Heart left ventricle (tissue), 13 donors: ENCODE measurements around the gene LMBRD1.

ENCODE experiments used
- POLR2A ChIP-seq, 2 donors: fragments of 450-650 bp; IDR thresholded peaks; one replicate each; pipeline ENCODE4 v1.6.1; 2017; ENCODE audit warnings: antibody characterized with exemption in 2 of 2, mild to moderate bottlenecking in 2 of 2, moderate library complexity in 2 of 2
- TF ChIP-seq, protein P1 (sequence below), 12 donors: fragments of 200-600 bp; sonication (generic) in 4 of 12; IDR thresholded peaks; one replicate each; pipeline versions ENCODE4 v1.5.0 to v1.8.0; 2018 to 2022; ENCODE audit warnings: antibody characterized with exemption in 12 of 12, mild to moderate bottlenecking in 5 of 12
- donor health status: ischemic (EF 13 %, LVEDD 7.1; RV severe dilation, severe dysfunction).
- donor health status: DM: no; HTN: yes; CAD: no.
- donor health status: DM: no; HTN: no; CAD: no.
- donor health status: ischemic (EF 25% LVEDD 6.9; RV normal size, moderate dysfunction).
- donor health status: ischemic (EF 25% LVEDD 5.7; RV mildly dilated, moderate dysfunction).
- donor health status: ischemic (EF 35%, LVEDD 5.7; RV mildly dilated, moderate dysfunction).
- donor health status: nonischemic (EF 11% LVEDD 7.7; RV severe dilation, severe dysfunction).
- donor health status: DM: yes; HTN: yes; CAD: no.
- donor health status: PGD.
- donor health status: ischemic (EF 29% LVEDD 5.4; RV normal size, mild dysfunction).
- donor health status: nonischemic (EF 23%, LVEDD 6.1; RV moderate dilation, normal function).

DNA sequence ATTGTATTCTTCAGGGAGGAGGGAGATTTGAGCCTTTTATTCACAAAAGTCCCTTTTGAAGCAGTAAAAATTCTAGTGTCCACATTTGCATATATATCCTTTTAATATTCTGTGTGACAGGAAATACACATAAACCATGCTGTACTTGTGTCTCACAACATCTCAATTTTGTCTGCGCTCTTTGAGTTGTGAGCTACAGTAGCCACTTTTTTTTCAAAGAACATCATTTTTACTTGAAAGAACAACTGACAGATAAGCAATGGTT is 21.3 kb downstream of the LMBRD1 start:
- TF ChIP-seq, protein P1, sequence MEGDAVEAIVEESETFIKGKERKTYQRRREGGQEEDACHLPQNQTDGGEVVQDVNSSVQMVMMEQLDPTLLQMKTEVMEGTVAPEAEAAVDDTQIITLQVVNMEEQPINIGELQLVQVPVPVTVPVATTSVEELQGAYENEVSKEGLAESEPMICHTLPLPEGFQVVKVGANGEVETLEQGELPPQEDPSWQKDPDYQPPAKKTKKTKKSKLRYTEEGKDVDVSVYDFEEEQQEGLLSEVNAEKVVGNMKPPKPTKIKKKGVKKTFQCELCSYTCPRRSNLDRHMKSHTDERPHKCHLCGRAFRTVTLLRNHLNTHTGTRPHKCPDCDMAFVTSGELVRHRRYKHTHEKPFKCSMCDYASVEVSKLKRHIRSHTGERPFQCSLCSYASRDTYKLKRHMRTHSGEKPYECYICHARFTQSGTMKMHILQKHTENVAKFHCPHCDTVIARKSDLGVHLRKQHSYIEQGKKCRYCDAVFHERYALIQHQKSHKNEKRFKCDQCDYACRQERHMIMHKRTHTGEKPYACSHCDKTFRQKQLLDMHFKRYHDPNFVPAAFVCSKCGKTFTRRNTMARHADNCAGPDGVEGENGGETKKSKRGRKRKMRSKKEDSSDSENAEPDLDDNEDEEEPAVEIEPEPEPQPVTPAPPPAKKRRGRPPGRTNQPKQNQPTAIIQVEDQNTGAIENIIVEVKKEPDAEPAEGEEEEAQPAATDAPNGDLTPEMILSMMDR (IDR thresholded peaks at IDR 0.05) = no peak
- TF ChIP-seq POLR2A (IDR thresholded peaks at IDR 0.05) = no peak
